Ishikawa (cell line): ENCODE measurements around the gene C18orf32.
A peak's percentile ranks its signal among the peaks of the same experiment; 100 is the strongest.

ENCODE experiments used
- CEBPB ChIP-seq: IDR thresholded peaks from 2 replicates; pipeline ENCODE4 v1.6.1; 2012
- CREB1 ChIP-seq: IDR thresholded peaks from 2 replicates; pipeline ENCODE4 v1.6.1; 2012; ENCODE audit warnings: low read depth
- EGR1 ChIP-seq: IDR thresholded peaks from 2 replicates; pipeline ENCODE4 v1.6.1; 2012
- EP300 ChIP-seq: IDR thresholded peaks from 2 replicates; pipeline ENCODE4 v1.6.1; 2012; ENCODE audit warnings: borderline replicate concordance
- FOXM1 ChIP-seq: IDR thresholded peaks from 2 replicates; pipeline ENCODE4 v1.6.1; 2012; ENCODE audit warnings: low read depth, borderline replicate concordance
- MAX ChIP-seq: IDR thresholded peaks from 2 replicates; pipeline ENCODE4 v1.6.1; 2012
- NFIC ChIP-seq: IDR thresholded peaks from 2 replicates; pipeline ENCODE4 v1.6.1; 2012
- RAD21 ChIP-seq: IDR thresholded peaks from 2 replicates; pipeline ENCODE4 v1.6.1; 2012; ENCODE audit warnings: low read depth
- REST ChIP-seq: IDR thresholded peaks from 2 replicates; pipeline ENCODE4 v1.6.1; 2012; ENCODE audit warnings: low read depth, mild to moderate bottlenecking
- TAF1 ChIP-seq: IDR thresholded peaks from 2 replicates; pipeline ENCODE4 v1.6.1; 2012; ENCODE audit warnings: low read depth, mild to moderate bottlenecking
- TCF12 ChIP-seq: IDR thresholded peaks from 2 replicates; pipeline ENCODE4 v1.6.1; 2012; ENCODE audit warnings: low read depth
- TEAD4 ChIP-seq: IDR thresholded peaks from 2 replicates; pipeline ENCODE4 v1.6.1; 2012
- YY1 ChIP-seq: IDR thresholded peaks from 2 replicates; pipeline ENCODE4 v1.6.1; 2012; ENCODE audit warnings: low read depth
- ZBTB7A ChIP-seq: IDR thresholded peaks from 2 replicates; pipeline ENCODE4 v1.6.1; 2012; ENCODE audit warnings: low read depth
- TF ChIP-seq, protein P1 (sequence below): IDR thresholded peaks from 2 replicates; pipeline ENCODE4 v1.6.1; 2012

Gene C18orf32

GRCh38 chr18:49481907-49482306, 5.1 kb downstream of the C18orf32 start:
- TF ChIP-seq RAD21 (no peak), ZBTB7A (no peak), EGR1 (no peak), EP300 (no peak), CREB1 (no peak), MAX (no peak), YY1 (no peak), NFIC (no peak), TAF1 (no peak), TEAD4 (no peak)
- TF ChIP-seq, protein P1, sequence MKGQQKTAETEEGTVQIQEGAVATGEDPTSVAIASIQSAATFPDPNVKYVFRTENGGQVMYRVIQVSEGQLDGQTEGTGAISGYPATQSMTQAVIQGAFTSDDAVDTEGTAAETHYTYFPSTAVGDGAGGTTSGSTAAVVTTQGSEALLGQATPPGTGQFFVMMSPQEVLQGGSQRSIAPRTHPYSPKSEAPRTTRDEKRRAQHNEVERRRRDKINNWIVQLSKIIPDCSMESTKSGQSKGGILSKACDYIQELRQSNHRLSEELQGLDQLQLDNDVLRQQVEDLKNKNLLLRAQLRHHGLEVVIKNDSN, result no peak

- no peak for TF ChIP-seq REST
- TF ChIP-seq RAD21, result no peak
- no peak for TF ChIP-seq FOXM1
- TF ChIP-seq ZBTB7A, result no peak
- no peak for TF ChIP-seq TCF12
- peak; percentile 51; the same call in 1 of the 2 replicates for TF ChIP-seq CEBPB
- TF ChIP-seq CREB1, result no peak
Measured at GRCh38 chr18:49481317-49481716, 5.7 kb downstream of the C18orf32 start.

DNA sequence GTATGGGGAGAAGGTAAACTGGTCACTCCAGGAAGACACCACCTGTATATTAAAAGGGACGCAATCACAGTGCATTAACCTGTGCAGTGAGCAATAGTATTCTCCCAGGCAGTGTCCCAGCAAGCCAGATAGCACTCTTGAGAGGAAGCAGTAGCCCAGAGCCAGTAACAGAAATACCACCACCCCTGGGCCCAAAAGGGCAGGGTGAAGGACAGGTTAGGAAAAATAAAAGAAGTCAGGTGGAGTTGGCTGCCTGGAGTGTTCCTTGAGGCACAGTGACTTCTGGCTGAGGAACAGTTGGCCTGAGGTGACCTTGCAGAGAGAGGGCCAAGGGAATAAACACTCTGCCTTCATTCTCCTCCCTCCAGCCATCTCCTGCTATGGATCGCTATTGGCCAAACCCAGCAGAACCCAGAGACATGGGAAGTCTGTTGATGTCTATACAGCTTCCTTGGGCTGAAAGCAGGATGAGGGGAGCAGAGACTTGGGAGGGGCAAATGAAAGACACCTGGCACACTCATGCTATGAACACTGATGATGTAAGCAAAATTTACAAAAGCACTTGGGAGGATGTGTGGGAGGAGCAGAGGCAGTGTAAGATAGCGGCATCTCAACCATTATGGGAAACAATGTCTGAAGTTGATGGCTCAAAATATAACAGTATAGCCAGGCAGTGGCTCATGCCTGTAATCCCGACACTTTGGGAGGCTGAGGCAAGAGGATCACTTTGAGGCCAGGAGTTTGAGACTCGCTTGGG, 7.5 kb downstream of the C18orf32 start:
- TF ChIP-seq NFIC (no peak), ZBTB7A (no peak), CEBPB (no peak), RAD21 (no peak), FOXM1 (no peak), EGR1 (no peak), EP300 (no peak), CREB1 (no peak), TEAD4 (no peak)
- TF ChIP-seq, protein P1, result no peak

DNA sequence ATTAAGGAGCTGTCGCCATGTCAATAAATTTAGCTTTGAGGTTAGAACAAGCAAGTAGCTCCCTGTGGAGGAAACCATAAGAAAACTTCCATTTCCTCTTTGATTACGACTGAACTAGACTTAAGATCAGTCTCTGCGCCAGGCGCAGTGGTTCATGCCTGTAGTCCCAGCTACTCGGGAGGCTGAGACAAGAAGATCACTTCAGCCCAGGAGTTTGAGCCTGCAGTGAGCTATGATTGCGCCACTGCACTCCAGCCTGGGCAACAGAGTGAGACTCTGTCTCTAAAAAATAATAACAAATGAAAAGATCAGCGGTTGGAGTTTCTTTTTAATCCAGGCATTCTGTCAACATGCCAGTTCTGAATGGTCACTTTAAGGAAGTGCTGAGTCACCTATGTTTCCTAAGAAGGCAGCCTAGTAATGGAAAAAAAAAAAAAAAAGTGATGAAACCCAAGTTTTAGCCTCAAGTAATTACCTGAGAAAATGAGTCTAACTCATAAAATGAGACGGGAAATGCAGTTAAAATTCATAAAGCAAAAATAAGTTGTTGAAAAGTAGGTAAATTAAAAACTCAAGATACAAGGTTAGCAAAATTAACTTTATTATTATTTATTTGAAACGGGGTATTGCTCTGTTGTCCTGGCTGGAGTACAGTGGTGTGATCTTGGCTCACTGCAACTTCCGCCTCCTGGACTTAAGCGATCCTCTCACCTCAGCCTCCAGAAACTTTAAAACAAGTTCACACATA, 10.2 kb downstream of the C18orf32 start:
- peak; percentile 55; the same call in 1 of the 2 replicates for TF ChIP-seq CEBPB
- TF ChIP-seq, protein P1, result no peak

DNA sequence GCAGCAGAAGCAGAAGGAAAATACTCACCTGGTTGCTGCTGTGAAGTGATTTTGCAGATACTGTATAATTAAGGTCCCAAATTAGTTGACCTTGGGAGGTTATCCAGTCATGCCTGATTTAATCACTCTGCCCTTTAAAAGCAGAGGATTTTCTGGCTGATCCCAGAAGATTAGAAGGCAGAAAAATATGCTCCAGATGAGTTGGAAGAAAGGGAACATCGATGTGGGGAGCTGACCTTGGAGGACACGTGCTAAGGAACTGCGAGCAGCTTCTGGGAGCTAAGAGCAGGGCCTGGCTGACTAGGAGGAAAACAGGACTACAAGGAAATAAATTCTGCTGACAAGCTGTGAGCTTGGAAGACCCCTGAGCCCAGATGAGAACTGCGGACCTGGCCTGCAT, 13.3 kb downstream of the C18orf32 start:
- TF ChIP-seq YY1, result no peak
- TF ChIP-seq MAX, result no peak
- TF ChIP-seq EGR1, result no peak
- TF ChIP-seq FOXM1, result no peak
- TF ChIP-seq NFIC, result no peak
- TF ChIP-seq REST, result no peak
- no peak for TF ChIP-seq RAD21
- no peak for TF ChIP-seq TEAD4
- no peak for TF ChIP-seq TAF1
- TF ChIP-seq EP300, result no peak

- no peak for TF ChIP-seq ZBTB7A
- no peak for TF ChIP-seq EGR1
- TF ChIP-seq, protein P1, result no peak
- no peak for TF ChIP-seq MAX
- TF ChIP-seq REST, result no peak
- no peak for TF ChIP-seq TCF12
- no peak for TF ChIP-seq NFIC
- no peak for TF ChIP-seq FOXM1
Measured at GRCh38 chr18:49472459-49472858, 14.6 kb downstream of the C18orf32 start.
